HCT116 (cell line): Measurements from ENCODE around the gene CDH16.

ENCODE experiments used
- CEBPB ChIP-seq: IDR thresholded peaks from 2 replicates; pipeline ENCODE4 v1.6.1; 2012; ENCODE audit warnings: low read depth
- ELF1 ChIP-seq: IDR thresholded peaks from 2 replicates; pipeline ENCODE4 v1.6.1; 2012; ENCODE audit warnings: low read depth, borderline replicate concordance
- EZH2phosphoT487 ChIP-seq: fragments of 200-600 bp; IDR thresholded peaks from 2 replicates; pipeline ENCODE4 v1.6.1; 2018; ENCODE audit warnings: antibody characterized with exemption, borderline replicate concordance
- POLR2A ChIP-seq: IDR thresholded peaks from 2 replicates; pipeline ENCODE4 v1.7.0; 2011; ENCODE audit warnings: borderline replicate concordance; ENCODE audit not compliant: insufficient read depth, insufficient read length; ENCODE audit errors: extremely low read depth
- POLR2AphosphoS5 ChIP-seq: IDR thresholded peaks from 2 replicates; pipeline ENCODE4 v1.6.1; 2011; ENCODE audit warnings: mild to moderate bottlenecking, low read depth, low read length, moderate library complexity
- SRF ChIP-seq: IDR thresholded peaks from 2 replicates; pipeline ENCODE4 v1.6.1; 2012; ENCODE audit warnings: low read depth
- ZNF274 ChIP-seq: fragments of 200-500 bp; sonication (Bioruptor generic); IDR thresholded peaks from 2 replicates; pipeline ENCODE4 v1.6.1; 2014; ENCODE audit warnings: mild to moderate bottlenecking, low read depth, low read length, inconsistent platforms
- TF ChIP-seq, protein P1 (sequence below), 3 experiments: fragments of 200-600 bp in 1 of 3; sonication (generic) in 1 of 3; IDR thresholded peaks in 2 of 3; conservative IDR thresholded peaks in 1 of 3; 2 replicates each; pipeline ENCODE4 v1.5.1; 2012 to 2017; ENCODE audit warnings: low read depth in 2 of 3, low read length in 2 of 3, antibody characterized with exemption in 1 of 3, borderline replicate concordance in 1 of 3, control low read depth in 1 of 3, mild to moderate bottlenecking in 1 of 3, mixed read lengths in 1 of 3, mixed run types in 1 of 3, moderate library complexity in 1 of 3; ENCODE audit not compliant: insufficient read depth in 1 of 3
- TF ChIP-seq, protein P2 (sequence below): IDR thresholded peaks from 2 replicates; pipeline ENCODE4 v1.6.1; 2012

DNA sequence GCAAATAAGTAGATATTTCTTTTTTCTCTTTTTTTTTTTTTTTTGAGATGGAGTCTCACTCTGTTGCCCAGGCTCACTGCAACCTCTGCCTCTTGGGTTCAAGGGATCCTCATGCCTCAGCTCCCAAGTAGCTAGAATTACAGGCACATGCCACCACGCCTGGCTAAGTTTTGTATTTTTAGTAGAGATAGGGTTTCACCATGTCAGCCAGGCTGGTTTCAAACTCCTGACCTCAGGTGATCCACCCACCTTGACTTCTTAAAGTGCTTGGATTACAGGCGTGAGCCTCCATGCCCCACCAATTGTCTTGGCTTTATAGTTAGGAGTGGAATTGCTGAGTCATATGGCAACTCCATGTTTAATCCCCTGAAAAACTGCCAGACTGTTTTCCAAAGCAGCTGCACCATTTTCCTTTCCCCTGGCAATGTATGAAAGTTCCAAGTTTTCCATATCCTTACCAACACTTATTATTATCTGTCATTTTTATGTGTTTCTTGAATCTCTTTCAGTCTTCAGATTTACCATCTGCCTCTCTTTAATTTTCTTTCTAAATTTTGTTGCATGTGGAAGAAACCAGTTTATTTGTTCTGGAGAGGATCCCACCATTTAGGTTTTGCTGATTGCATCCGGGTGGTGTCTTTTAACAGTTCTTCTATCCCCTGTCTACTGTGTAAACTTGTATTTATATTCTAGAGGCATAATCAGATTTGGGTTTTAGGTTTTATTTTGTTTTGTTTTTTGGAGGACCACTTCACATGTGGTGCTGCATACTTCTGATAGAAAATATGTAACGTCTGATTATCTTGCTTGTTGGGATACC lies 32.5 kb upstream of the CDH16 start:
- TF ChIP-seq, protein P1, sequence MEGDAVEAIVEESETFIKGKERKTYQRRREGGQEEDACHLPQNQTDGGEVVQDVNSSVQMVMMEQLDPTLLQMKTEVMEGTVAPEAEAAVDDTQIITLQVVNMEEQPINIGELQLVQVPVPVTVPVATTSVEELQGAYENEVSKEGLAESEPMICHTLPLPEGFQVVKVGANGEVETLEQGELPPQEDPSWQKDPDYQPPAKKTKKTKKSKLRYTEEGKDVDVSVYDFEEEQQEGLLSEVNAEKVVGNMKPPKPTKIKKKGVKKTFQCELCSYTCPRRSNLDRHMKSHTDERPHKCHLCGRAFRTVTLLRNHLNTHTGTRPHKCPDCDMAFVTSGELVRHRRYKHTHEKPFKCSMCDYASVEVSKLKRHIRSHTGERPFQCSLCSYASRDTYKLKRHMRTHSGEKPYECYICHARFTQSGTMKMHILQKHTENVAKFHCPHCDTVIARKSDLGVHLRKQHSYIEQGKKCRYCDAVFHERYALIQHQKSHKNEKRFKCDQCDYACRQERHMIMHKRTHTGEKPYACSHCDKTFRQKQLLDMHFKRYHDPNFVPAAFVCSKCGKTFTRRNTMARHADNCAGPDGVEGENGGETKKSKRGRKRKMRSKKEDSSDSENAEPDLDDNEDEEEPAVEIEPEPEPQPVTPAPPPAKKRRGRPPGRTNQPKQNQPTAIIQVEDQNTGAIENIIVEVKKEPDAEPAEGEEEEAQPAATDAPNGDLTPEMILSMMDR (IDR thresholded peaks at IDR 0.05 in 2 of 3, conservative IDR thresholded peaks at IDR 0.05 in 1 of 3; ENCODE audit: borderline replicate concordance in 1 of 3, insufficient read depth in 1 of 3, low read depth in 2 of 3, low read length in 2 of 3), result no peak
- TF ChIP-seq POLR2A (no peak), EZH2phosphoT487 (no peak), POLR2AphosphoS5 (no peak), ZNF274 (no peak), SRF (no peak), ELF1 (no peak), CEBPB (no peak)
- TF ChIP-seq, protein P2, sequence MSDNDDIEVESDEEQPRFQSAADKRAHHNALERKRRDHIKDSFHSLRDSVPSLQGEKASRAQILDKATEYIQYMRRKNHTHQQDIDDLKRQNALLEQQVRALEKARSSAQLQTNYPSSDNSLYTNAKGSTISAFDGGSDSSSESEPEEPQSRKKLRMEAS, result no peak
